Uterus (tissue), 2 donors: ENCODE results near the gene SIAH2.

Experiments used
- CTCF ChIP-seq, 4 experiments: fragments of 200-600 bp in 2 of 4; fragments of 450-650 bp in 2 of 4; sonication (generic) in 2 of 4; IDR thresholded peaks; one replicate each; pipeline ENCODE4 v1.5.1; 2016 to 2019; ENCODE audit warnings: antibody characterized with exemption in 4 of 4, mild to moderate bottlenecking in 2 of 4, moderate library complexity in 1 of 4
- POLR2A ChIP-seq, 2 donors: fragments of 450-650 bp; IDR thresholded peaks; one replicate each; pipeline ENCODE4 v1.6.1; 2016; ENCODE audit warnings: antibody characterized with exemption in 2 of 2, mild to moderate bottlenecking in 1 of 2, moderate library complexity in 1 of 2

- TF ChIP-seq CTCF (IDR thresholded peaks at IDR 0.05), result no peak
- TF ChIP-seq POLR2A (IDR thresholded peaks at IDR 0.05), result no peak
These were observed 27.7 kb upstream of the SIAH2 start for GRCh38 chr3:150790629-150791028.
